GM19239 (cell line): Measurements from ENCODE around the gene ZNF839.
"Not testable (repeated sequence)": the region's sequence is repeated elsewhere in the genome, so short reads cannot be mapped to it uniquely, and the experiment has no call there.

Experiments used
- DNase-seq: peaks from one replicate; pipeline ENCODE4 v3.0.0; 2011; ENCODE audit warnings: low spot score; ENCODE audit not compliant: insufficient read length
- FAIRE-seq: peaks from 2 replicates; lab custom pipeline; 2011; peaks lifted over from hg19 to GRCh38; lab: Jason Lieb, UNC

Gene ZNF839

DNA sequence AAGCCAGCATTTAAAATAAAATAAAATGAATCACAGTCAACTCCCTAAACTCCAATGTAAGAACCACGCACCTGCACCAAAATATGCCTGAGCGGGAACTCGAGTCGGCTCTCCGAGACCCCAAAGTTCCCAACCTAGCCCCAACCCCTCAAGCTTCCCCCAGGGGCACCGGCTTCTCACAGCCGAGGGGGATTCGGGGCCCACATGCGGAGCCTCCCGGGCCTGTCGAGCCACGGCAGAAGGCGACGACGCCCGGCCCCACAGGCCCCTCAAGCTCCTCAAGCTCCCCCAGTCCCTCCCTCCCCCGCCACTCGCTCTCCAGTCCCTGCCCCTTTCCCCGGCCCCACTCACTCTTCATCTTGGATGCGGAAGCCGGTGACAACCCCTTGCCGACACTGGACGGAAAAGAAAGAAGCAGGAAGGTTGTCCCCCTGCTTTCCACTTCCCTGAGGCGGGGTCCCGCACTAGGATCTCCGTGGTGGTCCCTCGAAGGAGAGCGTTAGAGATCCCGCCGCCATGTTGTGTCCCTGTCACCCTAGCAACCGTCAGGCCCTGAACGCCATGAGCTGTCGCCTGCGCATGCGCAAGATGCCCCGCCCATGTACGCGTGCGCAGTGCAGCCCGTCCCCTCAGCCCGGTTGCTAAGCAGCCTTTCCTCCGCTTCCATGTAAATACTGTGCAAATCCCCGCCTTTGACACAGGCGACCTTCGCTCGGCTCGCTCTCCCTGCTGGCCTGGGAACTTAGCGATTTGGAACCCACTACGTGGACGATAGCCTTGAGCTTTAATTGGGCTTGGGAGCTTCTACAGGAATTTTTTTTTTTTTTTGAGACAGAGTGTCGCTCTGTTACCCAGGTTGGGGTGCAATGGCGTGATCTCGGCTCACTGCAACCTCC is 14.7 kb upstream of the ZNF839 start, which contains the start of gene MOK:
Gene MOK, minus strand, starts transcription at position 554 of the 896 bp plus-strand sequence. Its CDS starts 196 bp downstream, at position 358.
- DNase-seq (peak; percentile 95), FAIRE-seq (peak; percentile 92)

DNA sequence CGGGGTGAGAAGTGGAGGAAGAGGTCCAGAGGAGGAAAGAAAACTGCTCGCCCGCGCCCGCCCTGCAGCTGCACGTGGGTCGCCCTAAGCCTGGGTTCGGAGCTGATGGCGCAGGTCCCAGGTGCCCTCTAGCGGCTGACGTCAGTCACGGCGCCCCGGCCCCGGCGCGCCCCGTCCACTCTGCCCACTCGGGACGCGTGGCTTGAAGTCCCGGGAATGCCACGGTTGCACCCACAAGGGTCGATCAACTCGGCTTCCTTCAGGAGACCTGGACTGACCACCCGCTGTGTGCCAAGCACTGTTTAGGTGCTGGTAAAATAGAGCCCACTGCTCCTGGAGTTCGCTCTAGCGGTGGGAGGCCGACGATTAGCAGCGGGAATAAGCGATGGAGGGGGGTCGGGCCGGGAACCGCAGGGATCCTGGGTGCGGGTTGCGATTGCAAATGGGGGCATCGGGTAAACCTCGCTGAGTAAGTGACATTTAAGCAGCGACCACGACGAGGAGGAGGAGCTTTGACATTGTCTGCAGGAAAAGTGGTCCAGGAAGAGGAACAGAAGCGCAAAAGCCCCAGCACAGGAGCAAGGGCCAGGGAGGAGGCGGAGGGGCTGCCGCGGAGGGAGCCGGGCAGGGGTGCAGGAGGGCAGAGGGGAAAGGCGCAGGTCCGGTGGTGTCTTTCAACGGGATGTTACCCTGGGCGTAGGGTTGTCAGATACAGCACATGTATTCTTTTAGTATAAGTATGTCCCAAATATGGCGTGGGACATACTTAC is 5.1 kb upstream of the ZNF839 start:
- no peak for DNase-seq
- peak; percentile 64 for FAIRE-seq

DNA sequence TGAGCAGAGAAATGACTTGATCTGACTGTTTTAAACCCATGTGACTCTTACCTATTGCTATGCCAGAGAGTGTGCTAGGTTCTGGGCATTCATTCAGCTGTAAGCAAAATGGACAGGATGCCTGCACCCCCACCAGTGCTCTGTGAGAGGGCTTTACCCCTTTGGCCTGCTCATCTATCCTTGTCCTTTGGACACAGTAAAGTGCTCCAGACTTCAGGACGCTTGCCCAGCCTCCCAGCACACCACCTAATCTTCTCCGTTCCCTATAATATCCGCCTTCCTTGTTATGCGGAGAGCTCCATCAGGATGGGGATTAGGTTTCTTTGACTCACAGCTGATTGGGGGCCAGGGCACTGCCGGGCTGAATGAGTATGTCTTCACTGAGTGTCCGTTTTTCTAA is 4.4 kb upstream of the ZNF839 start:
- FAIRE-seq (no peak), DNase-seq (no peak)

- FAIRE-seq (peak; percentile 11), DNase-seq (no peak)
These were observed 3.2 kb upstream of the ZNF839 start for GRCh38 chr14:102316338-102316742.

GRCh38 chr14:102316743-102317563 is 2.6 kb upstream of the ZNF839 start:
- DNase-seq, result peak; percentile 75
- FAIRE-seq, result peak; percentile 92

DNA sequence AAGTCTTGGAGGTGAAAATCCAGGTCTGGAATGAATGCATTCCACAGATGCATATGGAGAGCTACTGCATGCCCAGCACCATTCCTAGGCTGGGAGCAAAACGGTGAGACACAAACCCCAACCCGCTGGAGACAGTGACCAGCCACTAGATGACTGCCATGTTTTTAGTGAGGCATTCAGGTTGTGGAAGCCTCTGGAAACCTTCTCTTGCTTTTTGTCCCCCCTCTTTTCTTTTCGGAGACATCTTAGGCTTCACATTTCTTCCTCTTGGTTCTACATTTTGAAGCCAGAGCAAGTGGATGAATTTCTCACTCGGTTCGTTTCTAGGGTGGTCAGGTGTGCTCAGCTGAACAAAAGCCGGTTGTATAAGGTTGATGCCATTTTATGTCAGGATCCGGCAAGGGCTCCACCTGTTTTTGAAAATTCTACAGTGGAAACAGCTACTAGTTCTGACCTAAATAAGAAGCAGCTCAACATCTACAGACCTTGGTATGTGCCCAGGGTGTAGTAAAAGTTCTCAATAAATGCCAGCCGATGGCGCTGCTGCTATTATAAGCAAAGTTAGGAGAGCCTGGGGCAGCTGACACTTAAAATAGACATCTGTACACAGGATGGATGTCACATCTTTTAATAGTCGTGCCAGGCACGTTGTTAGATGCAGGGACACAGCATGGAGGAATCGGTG is 1.8 kb upstream of the ZNF839 start:
- no peak for DNase-seq
- FAIRE-seq, result no peak

- no peak for FAIRE-seq
These were observed 717 bp upstream of the ZNF839 start for GRCh38 chr14:102318781-102319276.

DNA sequence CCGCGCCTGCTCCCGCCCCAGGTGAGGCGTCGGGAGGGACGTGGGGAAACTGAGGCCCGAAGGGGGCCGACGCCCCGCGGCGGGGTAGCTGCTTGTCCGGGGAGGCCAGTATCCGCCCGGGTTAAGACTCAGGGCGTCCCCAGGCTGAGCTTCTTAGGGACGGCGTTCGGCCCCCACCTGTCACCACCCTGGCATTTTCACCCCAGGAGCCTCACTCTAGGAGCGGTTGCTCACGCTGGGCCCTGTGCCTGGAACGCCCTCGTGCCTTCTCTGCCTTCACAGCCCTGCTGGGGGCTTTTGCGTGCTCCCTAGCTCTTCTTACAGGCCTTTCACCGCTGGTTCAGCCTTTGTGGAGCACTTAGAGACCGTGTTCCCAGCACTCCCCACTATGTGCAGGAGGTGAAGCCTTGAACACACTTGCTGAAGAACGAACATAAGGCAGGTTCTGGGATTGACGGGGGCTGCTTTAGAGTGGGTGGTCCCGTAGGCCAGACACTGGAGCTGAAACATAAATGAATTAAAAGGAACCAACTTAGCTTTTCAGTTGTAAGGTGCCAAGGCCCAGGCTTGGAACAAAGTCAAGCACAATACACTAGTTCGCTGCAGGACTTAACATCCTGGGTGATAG is 601 bp downstream of the ZNF839 start:
- FAIRE-seq, result peak; percentile 84
- DNase-seq, result no peak

More at GRCh38 chr14:102318781-102319276, 717 bp upstream of the ZNF839 start:
- no peak for DNase-seq

- no peak for DNase-seq
- no peak for FAIRE-seq
These were observed 1.3 kb downstream of the ZNF839 start for GRCh38 chr14:102320671-102321455.

DNA sequence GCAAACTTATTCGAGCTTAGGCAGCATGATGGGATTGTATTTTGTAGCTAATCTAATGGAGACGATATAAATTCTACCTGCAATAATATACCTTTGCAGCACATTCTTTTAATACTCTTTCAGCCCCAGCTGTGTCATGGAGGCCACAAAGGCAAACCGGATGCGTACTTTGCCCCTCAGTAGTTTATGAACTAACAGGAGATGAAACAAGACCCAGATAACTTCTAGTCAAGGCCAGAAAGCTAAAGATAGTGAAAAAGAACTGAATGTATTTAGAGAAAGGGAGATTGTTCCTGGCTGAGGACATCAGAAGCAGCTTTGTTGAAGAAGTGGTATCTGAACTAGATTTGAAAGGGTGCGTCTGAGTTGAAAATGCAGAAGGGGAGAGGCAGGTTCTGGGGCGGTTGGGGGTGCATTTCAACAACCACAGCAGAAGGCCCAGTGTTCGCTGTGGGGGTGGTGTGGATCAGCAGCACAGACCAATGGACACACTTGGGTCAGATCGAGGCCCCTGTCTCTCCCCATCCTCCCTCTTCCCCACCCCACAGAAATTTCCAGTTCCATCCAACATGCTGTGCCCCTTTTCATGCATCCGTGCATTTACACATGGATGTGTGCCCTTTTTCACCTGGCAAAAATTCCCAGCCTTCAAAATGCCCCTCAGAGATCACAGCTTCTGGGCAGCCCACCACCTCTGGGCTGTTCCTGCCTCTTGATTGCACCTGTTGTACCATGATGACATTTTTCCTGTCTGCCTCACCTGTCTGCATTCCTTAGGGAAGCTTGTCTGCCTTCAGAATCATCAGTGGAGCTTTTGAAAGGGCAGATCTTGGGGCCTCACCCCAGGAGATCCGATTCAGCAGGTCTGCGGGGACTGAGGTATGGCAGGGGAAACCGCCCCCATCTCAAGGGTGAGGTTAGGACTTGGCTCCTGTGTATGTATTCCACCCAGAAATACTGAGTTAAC is 2.2 kb downstream of the ZNF839 start:
- DNase-seq, result no peak

GRCh38 chr14:102323102-102323501 is 3.6 kb downstream of the ZNF839 start:
- DNase-seq (no peak), FAIRE-seq (no peak)

More for the DNA sequence above, 2.2 kb downstream of the ZNF839 start:
- no peak for FAIRE-seq

GRCh38 chr14:102325791-102326345 is 6.3 kb downstream of the ZNF839 start:
- DNase-seq, result no peak
- no peak for FAIRE-seq

DNA sequence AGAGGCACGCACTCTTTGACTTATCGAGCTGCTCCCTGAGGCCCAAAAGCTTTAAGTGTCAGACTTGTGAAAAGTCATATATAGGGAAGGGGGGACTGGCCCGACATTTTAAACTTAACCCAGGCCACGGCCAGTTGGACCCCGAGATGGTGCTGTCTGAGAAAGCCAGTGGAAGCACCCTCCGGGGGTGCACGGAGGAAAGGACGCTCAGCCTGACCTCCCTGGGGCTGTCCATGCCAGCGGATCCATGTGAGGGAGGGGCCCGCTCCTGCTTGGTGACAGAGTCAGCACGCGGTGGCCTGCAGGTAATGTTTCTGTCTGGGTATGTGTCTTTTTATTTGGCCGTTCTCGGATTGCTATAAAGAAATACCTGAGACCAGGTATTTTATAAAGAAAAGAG is 7.0 kb downstream of the ZNF839 start:
- DNase-seq, result no peak
- no peak for FAIRE-seq

- not testable (repeated sequence) for FAIRE-seq, DNase-seq
These were observed 9.8 kb downstream of the ZNF839 start for GRCh38 chr14:102329381-102329780.

- no peak for DNase-seq
- no peak for FAIRE-seq
These were observed 11.3 kb downstream of the ZNF839 start for GRCh38 chr14:102330806-102331205.

DNA sequence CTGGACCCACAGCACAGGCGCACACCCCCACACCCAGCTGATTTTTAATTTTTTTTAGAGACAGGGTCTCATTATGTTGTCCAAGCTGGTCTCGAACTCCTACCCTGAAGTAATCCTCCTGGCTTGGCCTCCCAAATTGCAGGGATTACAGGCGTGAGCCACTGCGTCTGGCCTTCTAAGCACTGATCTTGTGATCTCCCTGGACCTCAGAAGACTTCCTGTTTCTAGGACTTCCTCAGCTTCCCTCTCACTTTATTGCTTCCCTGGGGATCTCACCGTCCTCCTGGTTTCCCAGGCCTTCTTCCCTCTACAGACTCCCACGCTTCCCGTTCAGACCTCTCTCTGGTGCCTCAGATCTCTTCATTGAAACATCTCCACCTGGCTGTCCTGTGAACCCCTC is 13.8 kb downstream of the ZNF839 start:
- FAIRE-seq (no peak), DNase-seq (no peak)
